ENCODE measurements around the gene INPP5D. TPM values are rescaled to one million over a fixed set of nuclear protein-coding genes. Genes with fewer than 3 reads are reported as not detected.

INPP5D gene
- total and polyA plus RNA-seq, 2 donors (not counting 1 experiment from before 2014, with no cell fraction given) = 152 to 444 TPM

- Histone ChIP-seq H3K9ac (ENCODE audit: low read length) (peak overlapping the region; percentile 59), H3K27ac (ENCODE audit: low read length in 2 of 2) (peak overlapping the region; percentile 96 to 98), H3K4me1 (ENCODE audit: control insufficient read depth in 2 of 2, insufficient read depth in 2 of 2, low read length in 2 of 2) (peaks cover 79 to 83% of the 10 kb centered on the region in 2 donors), H4K20me1 (ENCODE audit: control insufficient read depth, insufficient read depth, low read length, poor library complexity, severe bottlenecking) (peaks cover 17% of the 10 kb centered on the region), H2AFZ (ENCODE audit: insufficient read depth, low read depth, low read length, poor library complexity, severe bottlenecking) (peak overlapping the region; percentile 43), H3K4me2 (replicated peaks; ENCODE audit: low read depth, low read length, poor library complexity, severe bottlenecking) (peak overlapping the region; percentile 71), H3K36me3 (replicated peaks in 1 of 2; ENCODE audit: control extremely low read depth in 1 of 2, control insufficient read depth in 1 of 2, extremely low read depth in 1 of 2, insufficient read depth in 2 of 2, low read length in 1 of 2) (peaks cover 2 to 53% of the 10 kb centered on the region in 2 experiments), H3K9me3 (ENCODE audit: control extremely low read depth in 1 of 3, control insufficient read depth in 2 of 3, insufficient read depth in 1 of 3, low read length in 2 of 3) (peaks cover 0 to 10% (median 0%) of the 10 kb centered on the region in 3 donors), H3K27me3 (replicated peaks in 1 of 4; ENCODE audit: control extremely low read depth in 1 of 4, control insufficient read depth in 3 of 4, insufficient read depth in 4 of 4, low read length in 3 of 4) (no peaks in the 10 kb centered on the region), H3K4me3 (ENCODE audit: control extremely low read depth in 1 of 5, extremely low read depth in 1 of 5, insufficient read depth in 1 of 5, low read depth in 2 of 5, low read length in 4 of 5) (peak overlapping the region in 4 of 5 experiments; percentile 18 to 55 (median 40)), H3K79me2 (ENCODE audit: control insufficient read depth, insufficient read depth, low read length) (peaks cover 96% of the 10 kb centered on the region)
- POLR2A ChIA-PET = interaction anchor here (0.5 to 4.5 kb wide), 18 partner anchors 8 to 1379 kb away, joined by 3 to 69 read pairs (median 5); partner anchors contain the start of gene INPP5D
- WGBS (ENCODE audit: insufficient coverage) = 6% methylated on average over 11 of the region's 17 CpGs
- Mint-ChIP-seq H3K9me3 (ENCODE audit: insufficient read depth) (no peaks in the 10 kb centered on the region), H3K4me3 (peak overlapping the region; percentile 83), H3K27me3 (no peaks in the 10 kb centered on the region), H3K27ac (peak overlapping the region; percentile 97), H3K4me1 (peaks cover 80% of the 10 kb centered on the region)
- peak; percentile 86 for ATAC-seq (ENCODE audit: low read depth)
- CTCF ChIA-PET = interaction anchor here (0.5 to 4.7 kb wide), 17 partner anchors 8 to 151 kb away, joined by 3 to 47 read pairs (median 10); partner anchors contain the start of genes ATG16L1 and INPP5D
- peak; percentile 93 for DNase-seq
- TF ChIP-seq EZH2 (IDR thresholded peaks at IDR 0.05; ENCODE audit: borderline replicate concordance, insufficient read depth, low read depth, low read length, poor library complexity, severe bottlenecking) (no peak), CTCF (IDR thresholded peaks at IDR 0.05) (no peak)
- intact Hi-C loops (cut with micrococcal nuclease) = loop anchor here (1.0 to 10.0 kb wide), 6 partner anchors 18 to 254 kb away; partner anchors contain the start of genes ATG16L1 and DGKD
These were observed 40.3 kb downstream of the INPP5D start for GRCh38 chr2:233100192-233100998.
